Left lobe of liver (tissue), 2 donors: ENCODE data around the gene PRSS58. TPM values are rescaled to one million over a fixed set of nuclear protein-coding genes. Genes with fewer than 3 reads are reported as not detected.

ENCODE experiments used
- ATAC-seq: fragments of 200-7000 bp; cut with Tn5 transposase; one replicate; pipeline ENCODE4 v1.9.1; 2020; ENCODE audit warnings: mild to moderate bottlenecking, moderate library complexity
- DNase-seq: peaks from one replicate; pipeline ENCODE4 v3.0.0-alpha.2; 2020; ENCODE audit warnings: low spot score
- total RNA-seq: library from RNA; stranded (reverse); gene quantifications from one replicate; pipeline ENCODE4 v1.2.1, GENCODE V29; 2021
- donor health status: DM: no; HTN: no; CAD: no; lungs with moderate emphysema.
- donor health status: DM: no; HTN: yes; CAD: no.

The PRSS58 gene, protein sequence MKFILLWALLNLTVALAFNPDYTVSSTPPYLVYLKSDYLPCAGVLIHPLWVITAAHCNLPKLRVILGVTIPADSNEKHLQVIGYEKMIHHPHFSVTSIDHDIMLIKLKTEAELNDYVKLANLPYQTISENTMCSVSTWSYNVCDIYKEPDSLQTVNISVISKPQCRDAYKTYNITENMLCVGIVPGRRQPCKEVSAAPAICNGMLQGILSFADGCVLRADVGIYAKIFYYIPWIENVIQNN
- not detected for total RNA-seq

DNA sequence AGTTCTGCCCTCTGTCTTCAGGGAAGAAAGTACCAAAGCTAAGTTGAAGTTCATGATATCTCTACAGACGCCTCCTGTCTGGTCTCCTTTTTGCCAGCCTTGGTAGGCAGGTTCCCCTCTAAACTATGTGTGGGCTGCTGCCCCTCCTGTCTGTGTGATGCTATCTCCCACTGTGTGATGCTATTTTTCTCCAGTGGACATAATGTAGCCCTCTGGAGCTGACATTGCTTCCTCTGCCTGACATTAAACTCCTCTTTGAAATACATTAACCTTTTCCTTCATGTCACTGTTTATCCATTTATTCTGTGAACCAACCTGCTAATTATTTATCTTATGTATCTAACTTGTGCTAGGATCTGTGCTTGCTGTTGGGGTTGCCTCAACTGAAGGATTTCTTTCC, at the start of gene PRSS58:
PRSS58 (minus strand) TSS at position 101 of the 400 bp plus-strand sequence. CDS start 351 bp downstream, outside the sequence.
- ATAC-seq: no peak
- no peak for DNase-seq

DNA sequence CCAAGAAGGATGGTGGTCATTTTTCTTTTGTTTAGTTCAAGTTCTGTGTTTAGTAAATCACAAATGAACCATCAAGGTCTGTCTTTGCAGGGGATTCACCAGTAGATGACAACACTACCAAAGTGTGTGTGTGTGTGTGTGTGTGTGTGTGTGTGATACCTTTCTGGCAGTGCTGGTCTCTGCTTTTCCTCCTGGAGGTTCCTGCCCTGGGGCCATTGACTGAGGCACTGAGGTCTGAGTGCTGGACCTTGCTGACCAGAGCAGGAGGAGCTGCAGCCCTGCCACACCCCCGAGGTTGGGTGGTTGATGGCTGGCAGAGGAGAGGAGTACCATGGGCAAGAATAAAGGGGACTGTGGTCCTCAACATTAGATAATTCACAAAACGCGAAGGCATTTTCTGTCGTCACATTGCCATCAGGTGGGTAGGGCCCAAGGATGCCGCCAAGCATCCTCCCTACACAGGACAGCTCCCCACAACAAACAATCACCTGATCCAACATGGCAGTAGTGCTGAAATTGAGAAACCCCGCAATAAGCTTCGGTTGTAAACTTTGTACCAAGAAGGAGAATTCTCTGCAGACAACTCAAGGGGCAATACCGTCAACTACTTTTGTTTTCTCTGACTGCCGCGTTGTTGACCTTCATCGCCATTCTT, 49.5 kb upstream of the PRSS58 start:
- ATAC-seq: no peak
- no peak for DNase-seq

DNA sequence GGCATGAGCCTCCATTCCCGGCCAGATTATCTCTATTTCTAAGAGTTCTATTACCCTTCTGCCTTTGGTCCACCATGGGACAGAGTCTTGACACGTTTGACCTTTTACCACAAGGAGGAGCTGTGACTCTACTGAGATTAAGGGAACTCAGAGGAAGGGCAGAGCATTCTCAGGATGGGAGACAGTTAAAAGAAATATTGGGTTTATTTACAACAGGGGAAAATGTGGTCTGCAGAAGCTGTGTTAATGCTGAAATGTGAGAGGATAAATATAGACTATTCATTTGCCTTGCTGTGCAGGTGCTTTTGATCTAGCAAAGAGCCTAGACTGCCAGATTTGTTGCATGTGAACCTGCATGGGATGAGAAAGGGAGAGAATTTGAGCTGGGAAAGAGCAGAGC, 45.8 kb upstream of the PRSS58 start:
- DNase-seq (no peak), ATAC-seq (no peak)

DNA sequence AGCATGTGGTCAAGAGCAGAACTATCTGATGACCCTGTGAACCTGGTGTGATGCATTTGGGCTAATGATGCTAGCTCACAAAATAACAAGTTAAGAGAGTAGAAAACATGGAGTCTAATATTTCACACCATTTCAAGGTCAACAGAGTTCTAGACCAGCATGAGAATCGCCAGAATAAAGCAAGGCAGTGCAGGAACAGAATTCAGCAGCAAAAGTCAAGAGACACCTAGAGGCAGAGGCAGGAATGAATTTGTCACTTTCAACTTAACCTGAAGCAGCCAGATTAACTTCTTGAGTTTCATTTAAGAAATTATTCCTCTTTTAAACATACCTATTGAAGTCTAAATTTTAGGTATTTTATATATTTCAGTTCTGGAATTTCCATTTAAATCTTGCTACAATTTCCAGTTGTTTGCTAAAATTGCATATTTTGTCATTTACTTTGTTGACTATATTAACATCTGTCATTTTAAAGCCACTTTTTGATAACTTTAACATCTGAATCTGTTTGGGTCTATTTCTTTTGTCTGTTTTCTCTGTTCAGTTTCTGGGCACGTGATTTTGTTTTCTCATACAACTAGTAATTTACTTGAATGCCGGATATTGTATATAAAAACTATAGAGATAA, 44.2 kb upstream of the PRSS58 start:
- ATAC-seq (peak; percentile 60), DNase-seq (no peak)

DNA sequence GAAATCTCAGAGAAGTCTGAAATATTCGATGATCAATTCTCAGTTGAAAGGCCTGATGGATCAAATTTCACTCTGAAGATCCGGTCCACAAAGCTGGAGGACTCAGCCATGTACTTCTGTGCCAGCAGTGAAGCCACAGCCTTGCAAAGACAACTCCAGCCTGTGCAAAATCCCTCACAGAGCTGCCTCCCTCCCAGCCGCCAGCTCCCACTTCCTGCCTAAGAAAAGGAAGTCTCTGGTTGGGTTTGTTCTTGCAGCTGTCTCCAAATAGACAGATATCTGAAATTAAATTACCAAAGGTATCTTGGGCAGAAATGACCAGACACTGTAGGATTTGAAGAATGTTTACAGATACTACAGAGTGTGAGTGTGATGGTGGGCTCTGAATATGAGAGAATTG, 43.4 kb upstream of the PRSS58 start:
- ATAC-seq: no peak
- DNase-seq: no peak

DNA sequence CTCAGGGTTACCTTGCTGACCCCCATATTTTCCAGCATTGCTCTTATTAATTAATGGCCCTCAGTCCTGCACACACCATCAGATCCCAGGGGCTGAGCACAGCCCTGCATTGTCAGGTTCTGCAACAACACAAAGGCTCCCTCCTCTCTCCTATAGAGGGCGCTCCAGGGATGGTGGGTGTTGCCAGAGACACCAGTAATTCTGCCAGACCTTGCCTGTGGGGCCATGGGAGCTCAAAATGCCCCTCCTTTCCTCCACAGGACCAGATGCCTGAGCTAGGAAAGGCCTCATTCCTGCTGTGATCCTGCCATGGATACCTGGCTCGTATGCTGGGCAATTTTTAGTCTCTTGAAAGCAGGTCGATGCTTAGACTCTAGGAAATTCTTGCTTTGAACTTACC, 42.8 kb upstream of the PRSS58 start:
- DNase-seq (no peak), ATAC-seq (no peak)

DNA sequence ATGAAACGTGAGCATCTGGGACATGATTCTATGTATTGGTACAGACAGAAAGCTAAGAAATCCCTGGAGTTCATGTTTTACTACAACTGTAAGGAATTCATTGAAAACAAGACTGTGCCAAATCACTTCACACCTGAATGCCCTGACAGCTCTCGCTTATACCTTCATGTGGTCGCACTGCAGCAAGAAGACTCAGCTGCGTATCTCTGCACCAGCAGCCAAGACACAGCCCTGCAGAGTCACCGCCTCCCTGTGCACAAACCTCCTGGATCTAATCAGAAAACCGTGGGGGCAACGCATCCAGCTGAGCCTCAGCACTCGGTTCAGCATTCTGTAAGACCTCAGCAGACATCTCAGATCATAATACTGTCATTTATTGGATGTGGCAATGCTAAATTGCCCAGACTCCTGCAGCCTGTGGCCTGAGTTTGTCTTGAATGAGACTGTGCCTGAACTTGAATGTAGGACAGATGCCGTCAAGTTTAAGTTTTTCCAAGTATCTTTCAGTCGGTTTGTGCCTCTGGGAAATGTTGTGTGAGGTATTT, 41.5 kb upstream of the PRSS58 start:
- no peak for DNase-seq

DNA sequence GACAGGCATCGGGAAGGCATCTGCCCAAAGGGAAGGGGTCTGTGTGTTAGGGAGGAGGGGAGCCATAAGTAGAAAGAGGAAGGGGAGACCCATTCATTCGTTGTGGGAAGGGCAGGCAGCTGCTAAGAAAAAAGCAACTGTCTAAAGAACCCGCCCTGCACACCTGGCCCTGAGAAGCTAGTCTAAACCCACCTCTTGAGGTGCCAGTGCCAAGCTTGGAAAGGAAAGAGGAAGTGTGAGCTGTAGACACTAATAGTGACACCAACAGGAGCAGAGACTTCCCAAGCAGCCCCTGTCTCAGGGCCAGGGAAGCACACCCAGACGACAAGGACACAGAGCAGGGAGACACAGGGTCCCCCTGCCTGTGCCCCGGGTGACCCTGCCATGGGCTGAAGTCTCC, 40.8 kb upstream of the PRSS58 start:
- ATAC-seq: no peak

More for the DNA sequence above, 41.5 kb upstream of the PRSS58 start:
- no peak for ATAC-seq

DNA sequence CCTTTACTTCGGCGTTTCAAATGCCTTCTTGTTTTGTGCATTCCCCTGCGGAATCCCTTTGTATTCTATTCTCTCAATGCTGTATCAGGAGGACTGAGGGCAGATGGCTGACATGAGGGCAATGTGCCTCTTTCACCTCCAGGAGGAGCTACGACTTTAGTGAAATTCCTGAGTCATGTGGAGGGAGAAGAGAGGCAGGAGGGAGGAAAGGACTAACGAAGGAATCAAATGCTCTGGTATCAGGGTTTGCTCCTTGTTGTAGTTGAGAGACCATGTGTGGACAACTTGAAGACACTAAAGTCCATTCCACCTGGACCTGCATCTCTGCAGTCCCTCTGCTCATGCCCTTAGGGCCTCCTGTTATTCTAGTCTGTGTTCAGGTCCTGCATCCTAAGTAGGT, 40.2 kb upstream of the PRSS58 start:
- DNase-seq (no peak), ATAC-seq (no peak)

More for the DNA sequence above, 40.8 kb upstream of the PRSS58 start:
- DNase-seq: no peak

DNA sequence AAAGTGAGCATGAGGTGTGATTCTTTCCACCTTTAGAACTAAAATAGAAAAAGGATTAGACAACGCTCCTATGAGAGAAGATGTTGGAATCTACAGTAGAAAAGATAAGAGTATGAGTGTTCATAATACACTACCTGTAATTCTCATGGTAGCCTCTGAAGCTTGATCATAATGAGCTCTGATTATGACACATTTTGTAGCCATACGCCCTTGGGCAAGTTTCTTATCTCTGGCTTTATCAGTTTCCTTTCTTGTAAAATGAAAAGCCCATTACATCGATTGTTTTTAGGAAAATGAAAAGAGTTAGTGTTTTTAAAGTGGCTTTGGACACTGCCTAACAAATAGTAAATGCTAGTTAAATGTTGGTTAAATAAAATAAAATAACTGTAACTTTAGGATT, 22.4 kb upstream of the PRSS58 start:
- ATAC-seq: no peak

DNA sequence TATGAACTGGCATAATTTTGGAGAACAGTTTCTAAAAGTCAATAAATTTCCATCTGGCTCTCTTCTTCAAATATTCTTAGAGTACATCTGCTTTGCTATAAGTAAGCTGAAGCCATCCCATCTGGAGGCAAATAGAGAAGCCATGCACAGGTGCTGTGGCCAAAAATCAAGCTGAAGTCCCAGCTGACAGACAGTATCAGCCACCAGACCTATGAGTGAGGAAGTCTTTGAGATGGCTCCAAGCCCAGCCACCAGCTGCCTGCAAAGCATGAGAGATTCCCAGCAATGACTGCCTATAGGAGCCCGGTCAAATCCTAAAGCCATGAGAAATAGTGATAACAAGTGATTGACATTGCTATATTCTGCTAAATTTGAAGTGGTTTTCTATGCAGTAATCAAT, 21.7 kb upstream of the PRSS58 start:
- ATAC-seq: no peak

More for the DNA sequence above, 22.4 kb upstream of the PRSS58 start:
- no peak for DNase-seq

DNA sequence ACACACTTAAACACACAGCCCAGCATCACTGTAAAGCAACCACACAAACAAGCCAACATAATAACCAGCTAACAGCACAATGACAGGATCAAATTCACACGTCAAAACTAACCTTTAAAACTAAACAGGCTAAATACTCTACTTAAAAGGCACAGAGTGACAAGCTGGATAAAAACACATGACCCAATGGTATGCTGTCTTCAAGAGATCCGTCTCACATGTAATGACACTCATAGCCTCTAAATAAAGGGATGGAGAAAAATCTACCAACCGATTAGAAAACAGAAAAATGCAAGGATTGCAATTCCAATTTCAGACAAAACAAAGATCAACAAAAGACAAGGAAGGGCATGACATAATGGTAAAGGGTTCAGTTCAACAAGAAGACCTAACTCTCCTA, 17.2 kb upstream of the PRSS58 start:
- ATAC-seq (no peak), DNase-seq (no peak)

More for the DNA sequence above, 21.7 kb upstream of the PRSS58 start:
- no peak for DNase-seq

DNA sequence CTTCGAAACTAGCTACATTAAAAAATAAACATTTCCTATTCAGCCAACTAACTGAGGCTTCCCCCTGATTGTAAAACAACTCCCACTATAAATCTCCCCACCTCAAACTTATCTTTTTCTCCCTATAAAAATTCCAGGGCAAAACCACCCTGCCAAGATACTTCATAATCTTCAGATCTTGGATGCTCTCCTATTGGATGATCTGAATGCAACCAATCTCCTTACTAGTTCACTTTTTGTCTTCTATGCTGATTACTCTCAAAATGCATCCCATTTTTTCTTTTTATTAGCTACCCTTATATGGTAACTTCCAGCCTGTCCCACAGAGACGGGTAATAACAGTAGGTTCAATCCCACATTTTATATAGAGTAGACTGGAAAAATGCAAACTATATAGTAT, 15.0 kb upstream of the PRSS58 start:
- ATAC-seq (no peak), DNase-seq (no peak)

DNA sequence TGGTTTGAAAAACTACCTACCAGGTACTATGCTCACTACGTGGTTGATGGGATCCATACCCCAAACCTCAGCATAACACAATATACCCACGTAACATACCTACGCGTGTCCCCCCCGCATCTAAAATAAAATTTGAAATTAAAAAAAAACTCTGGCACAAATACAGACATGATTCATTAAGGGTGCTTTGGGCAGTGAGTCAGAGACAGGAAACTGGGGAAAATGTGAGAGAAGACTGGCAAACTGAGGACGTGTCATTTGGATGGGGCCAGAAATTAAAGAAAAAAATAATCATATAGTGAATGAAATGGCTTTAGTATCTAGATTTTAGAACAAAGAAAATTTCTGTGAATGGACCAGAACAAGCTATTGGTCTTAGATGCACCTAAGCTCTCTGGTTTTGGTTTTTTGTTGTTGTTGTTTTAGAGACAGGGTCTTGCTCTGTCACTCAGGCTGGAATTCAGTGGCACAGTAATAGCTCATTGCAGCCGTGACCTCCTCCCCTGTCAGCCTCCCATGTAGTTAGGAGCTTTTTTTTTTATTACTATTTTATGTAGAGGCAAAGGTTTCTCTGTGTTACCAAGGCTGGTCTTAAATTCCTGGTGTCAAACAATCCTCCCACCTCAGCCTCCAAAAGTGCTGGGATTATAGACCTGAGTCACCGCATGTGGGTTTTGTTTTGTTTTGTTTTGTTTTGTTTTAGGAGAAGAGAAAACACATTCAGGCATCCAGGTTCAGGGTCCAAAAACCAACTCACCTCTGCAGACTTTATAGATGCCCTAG, 5.9 kb upstream of the PRSS58 start:
- DNase-seq (no peak), ATAC-seq (no peak)

DNA sequence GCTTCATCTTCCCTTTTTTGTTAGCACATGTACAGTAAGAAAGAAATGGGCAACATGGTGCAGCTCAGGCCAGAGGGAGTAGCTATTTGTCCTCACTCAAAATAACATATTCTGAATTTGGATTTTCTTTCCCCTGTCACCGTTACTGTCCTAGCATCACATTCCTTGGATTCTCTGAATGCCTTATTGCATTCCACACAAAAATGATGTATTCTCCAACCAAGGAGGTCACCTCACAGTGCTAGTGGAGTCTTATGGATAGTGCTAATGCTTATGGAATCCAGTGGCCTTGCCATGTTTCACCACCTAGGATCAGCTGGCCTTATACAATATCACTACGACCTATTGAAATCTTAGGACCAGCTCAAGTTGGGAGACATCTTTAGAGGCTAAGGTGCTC, 7.2 kb downstream of the PRSS58 start:
- DNase-seq: no peak
- no peak for ATAC-seq

DNA sequence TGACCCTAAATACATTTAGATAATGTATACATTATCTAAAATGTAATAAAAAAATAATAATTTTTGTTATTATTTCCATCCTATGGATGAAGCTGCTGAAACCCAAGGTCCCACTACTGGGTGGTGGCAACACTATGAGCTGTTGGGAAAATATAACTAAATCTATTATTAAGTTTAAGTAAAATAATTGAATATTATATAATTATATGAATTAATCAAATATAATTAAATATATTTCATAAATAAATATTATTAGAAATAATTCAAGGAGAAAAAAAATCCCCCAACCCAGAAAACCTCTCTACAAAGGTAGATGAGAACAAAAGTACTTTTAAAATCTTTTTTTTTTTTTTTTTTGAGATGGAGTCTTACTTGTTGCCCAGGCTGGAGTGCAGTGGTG, 7.9 kb downstream of the PRSS58 start:
- ATAC-seq: no peak
- DNase-seq: no peak

DNA sequence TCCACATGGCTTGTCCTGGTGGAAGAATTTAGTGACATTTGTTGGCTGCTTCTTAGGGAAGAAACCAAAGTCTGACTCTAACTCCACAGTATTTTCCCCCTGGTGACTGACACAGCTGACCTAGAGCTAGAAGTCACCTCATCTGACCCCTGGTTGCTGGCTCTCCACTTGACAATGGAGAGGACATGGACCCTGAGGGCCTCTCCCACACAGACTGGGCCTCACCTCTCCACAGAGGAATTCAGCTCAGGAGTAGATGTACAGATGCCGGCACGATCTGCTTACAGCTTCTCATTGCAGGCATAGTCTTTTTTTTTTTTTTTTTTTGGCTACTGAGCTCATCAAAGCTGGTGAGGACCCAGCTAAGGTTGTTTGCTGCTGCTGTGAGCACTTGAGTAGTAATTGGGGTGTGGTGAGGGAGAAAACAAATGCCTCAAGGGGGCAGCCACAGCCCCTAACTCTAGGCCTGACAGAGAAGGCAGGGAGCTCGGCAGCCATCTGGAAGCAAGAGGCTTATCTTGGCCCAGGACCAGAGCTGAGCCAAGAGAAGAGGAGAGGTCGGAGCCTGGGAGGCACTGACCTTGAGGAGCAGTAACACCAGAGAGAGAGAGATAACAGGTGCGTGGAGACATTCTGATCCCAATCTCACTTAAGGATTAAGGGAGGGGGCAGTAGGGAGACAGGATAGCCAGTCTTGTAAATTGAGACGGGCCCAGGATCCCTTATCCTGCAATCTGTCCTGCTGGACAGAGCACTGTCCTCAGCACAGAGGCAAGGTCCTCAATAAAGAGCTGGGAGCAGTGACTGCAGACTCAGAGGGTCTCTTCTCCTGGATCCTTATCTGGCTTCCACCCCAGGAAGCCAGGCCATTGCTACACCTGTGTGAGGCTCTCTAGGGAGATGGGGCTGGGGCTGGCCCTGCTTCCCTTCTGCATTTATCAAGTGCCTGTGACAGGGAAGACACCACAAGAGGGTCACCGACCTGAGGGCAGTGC, 9.4 kb downstream of the PRSS58 start:
- ATAC-seq: no peak
- DNase-seq: no peak

DNA sequence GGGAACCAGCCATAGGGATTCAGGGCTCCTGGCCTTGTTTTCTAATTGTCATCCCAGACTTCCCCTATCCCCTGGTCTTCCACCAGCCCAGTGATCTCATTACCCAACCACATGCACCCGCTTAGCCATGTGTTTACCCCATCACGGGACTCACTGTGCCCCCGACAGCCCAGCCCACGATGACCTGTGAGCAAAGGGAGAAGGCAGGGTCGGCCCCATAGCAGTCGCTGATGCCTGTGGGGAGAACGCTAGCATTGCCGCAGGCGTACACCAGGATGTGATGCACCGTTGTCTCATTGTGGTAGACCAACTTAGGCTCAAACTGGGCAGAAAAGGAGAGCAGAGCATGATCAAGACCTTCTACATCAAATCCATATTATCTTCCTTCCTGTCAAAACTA, 14.0 kb downstream of the PRSS58 start:
- ATAC-seq (no peak), DNase-seq (no peak)

DNA sequence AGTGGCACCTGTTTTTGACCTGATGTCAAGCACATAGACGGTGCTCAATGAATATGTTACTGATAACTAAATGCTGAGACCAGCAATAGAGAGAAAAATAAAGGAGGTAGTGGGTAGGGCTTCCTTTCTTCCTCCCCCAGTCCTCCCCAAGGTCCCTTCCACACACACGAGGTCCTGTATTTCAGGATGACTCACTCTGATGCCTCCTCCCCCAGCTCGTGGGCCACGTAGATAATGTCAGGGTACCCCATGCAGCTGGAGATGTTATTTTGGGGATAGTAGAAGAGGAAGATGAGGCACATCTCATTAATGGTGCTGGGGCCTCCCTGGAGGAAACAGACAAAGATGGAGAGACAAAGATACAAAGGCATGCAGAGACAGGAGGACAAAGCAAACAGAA, 17.3 kb downstream of the PRSS58 start:
- ATAC-seq: no peak
- no peak for DNase-seq

DNA sequence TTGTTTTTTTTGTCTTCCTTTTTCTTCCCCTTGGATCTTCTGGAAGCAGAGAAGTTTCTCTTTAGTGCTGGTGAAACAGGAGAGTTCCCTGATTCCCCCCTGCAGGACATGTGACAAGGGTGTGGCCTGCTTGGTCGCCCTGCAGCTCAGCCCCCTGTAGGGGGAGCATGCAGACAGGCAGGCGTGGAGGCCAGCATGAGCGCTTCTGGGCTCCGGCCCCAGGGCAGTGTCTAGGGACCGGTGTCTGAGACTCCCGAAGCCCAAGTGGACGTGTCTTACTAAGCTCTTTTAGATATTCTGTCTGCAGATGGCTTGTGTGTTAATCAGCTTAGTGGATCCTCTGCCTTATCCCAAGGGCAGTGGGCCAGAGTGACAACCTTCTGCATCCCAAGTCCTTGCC, 26.1 kb downstream of the PRSS58 start:
- ATAC-seq: no peak
- no peak for DNase-seq
